C4-2B (cell line): ENCODE data around the gene RPL29.

Experiments used
- ZFX ChIP-seq: fragments of 450-650 bp; IDR thresholded peaks from 2 replicates; pipeline ENCODE4 v1.6.1; 2017
- TF ChIP-seq, protein P1 (sequence below): fragments of 450-650 bp; conservative IDR thresholded peaks from 2 replicates; pipeline ENCODE4 v1.5.1; 2017; ENCODE audit warnings: mild to moderate bottlenecking

DNA sequence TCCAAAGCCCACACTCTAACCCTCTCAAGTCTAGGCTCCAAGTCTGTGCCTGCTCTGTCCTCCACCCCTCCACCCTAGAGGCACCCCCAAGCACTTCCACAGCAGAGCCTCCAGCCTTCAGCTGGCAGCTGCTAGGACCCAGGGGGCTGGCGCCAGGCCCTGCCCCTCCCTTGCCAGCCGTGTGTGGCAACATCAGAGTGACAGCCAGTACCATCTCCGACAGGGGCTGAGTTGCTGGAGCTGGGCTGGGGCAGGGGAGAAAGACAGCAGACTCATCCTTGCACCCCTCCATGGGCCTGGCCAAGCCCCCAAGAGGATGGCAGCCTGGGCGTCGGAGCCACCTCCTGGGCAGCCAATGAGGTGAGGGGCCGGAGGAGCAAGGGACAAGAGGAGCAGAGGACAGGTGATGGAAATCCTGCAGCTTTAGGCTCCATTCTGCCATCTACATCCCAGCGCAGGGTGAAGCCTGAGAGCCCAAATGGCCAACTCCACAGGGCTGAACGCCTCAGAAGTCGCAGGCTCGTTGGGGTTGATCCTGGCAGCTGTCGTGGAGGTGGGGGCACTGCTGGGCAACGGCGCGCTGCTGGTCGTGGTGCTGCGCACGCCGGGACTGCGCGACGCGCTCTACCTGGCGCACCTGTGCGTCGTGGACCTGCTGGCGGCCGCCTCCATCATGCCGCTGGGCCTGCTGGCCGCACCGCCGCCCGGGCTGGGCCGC, 40.4 kb downstream of the RPL29 start, which contains the start of gene GPR62:
- TF ChIP-seq, protein P1, sequence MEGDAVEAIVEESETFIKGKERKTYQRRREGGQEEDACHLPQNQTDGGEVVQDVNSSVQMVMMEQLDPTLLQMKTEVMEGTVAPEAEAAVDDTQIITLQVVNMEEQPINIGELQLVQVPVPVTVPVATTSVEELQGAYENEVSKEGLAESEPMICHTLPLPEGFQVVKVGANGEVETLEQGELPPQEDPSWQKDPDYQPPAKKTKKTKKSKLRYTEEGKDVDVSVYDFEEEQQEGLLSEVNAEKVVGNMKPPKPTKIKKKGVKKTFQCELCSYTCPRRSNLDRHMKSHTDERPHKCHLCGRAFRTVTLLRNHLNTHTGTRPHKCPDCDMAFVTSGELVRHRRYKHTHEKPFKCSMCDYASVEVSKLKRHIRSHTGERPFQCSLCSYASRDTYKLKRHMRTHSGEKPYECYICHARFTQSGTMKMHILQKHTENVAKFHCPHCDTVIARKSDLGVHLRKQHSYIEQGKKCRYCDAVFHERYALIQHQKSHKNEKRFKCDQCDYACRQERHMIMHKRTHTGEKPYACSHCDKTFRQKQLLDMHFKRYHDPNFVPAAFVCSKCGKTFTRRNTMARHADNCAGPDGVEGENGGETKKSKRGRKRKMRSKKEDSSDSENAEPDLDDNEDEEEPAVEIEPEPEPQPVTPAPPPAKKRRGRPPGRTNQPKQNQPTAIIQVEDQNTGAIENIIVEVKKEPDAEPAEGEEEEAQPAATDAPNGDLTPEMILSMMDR: no peak
- no peak for TF ChIP-seq ZFX
